Measurements from ENCODE around the gene PLG.
"Not testable (repeated sequence)": the region's sequence is repeated elsewhere in the genome, so short reads cannot be mapped to it uniquely, and the experiment has no call there.

PLG gene

DNA sequence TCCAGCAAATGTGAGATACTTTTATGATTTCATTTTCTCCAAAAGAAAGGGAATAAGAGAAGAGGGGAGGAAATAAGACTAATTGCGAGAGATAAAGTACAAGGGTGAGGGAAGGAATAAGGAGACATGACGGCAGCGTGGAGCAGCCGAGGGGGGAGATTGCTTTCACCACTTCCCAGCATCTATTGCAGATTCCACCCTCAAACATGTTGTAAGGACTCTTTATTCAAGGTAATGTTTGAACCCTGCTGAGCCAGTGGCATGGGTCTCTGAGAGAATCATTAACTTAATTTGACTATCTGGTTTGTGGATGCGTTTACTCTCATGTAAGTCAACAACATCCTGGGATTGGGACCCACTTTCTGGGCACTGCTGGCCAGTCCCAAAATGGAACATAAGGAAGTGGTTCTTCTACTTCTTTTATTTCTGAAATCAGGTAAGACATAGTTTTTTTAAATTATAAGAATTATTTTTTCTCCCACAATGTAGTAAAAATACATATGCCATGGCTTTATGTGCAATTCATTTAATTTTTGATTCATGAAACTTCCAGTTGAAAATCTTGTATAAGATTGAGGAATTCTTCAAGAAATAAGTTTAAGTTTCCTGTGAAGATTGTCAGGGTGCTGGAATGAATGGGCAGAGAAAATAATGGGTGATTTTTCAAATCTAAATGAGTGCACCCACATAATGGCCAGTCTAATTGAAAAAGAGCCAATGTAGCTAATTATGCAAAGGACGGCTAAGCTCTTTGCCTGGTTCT is at the start of gene PLG:
Gene PLG, plus strand, starts transcription at position 327 of the 763 bp plus-strand sequence. Its CDS starts 61 bp downstream, at position 388.
- not testable (repeated sequence) for H3K27ac ChIP-seq, H3K9me3 ChIP-seq, H3K27me3 ChIP-seq, H3K9ac ChIP-seq, H3K4me1 ChIP-seq, H3K4me2 ChIP-seq, H3K36me3 ChIP-seq, H3K4me3 ChIP-seq, H4K20me1 ChIP-seq

DNA sequence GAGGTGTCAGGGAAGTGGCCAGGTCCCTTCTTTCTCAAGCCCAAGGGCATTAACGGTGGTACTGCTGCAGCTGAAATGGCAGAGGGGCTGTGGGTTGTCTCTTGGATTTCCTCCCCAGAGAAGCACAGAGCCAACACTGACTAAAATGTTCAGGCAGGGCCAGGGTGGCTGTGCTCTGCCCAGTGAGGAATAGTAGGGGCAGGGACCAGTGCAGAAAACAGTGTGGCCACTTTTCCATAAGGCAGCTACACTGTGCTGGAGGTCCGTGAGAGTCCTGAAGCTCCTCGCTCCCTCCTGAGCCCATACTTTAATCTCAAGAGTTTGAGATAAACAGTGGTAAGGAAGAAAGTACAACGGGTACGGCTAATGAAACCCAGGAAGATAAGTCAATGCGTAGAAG is 42.5 kb upstream of the PLG start:
- Histone ChIP-seq H4K20me1 (no peaks in the 10 kb centered on the region), H3K4me3 (no peak overlapping the region), H3K4me2 (no peak overlapping the region), H3K27me3 (no peaks in the 10 kb centered on the region), H3K27ac (no peak overlapping the region), H3K9ac (no peak overlapping the region), H3K36me3 (no peaks in the 10 kb centered on the region), H3K9me3 (peaks cover 24% of the 10 kb centered on the region), H3K4me1 (no peaks in the 10 kb centered on the region)
- no peak for TF ChIP-seq Cebpa-rat (IDR thresholded peaks at IDR 0.05)

DNA sequence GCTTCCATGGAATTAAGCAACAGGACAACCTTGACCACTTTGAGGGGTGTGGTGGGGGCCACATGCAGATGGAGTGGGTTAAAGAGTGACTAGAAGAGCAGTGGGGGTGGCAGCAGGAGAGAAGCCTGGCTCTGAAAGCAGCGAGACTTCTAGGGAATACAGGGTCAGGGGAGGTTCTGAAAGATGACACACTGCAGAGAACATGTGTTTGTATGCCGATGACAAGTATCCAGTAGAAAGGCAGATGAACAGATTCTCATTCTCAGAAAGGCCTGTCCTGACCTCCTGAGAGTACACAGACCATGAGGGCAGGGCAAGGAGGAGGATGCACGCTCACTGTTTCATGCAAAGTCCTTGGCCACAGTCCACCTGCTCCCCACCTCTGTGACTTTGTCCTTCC is 40.8 kb upstream of the PLG start:
- Histone ChIP-seq H3K4me2 (no peak overlapping the region), H3K9me3 (peaks cover 24% of the 10 kb centered on the region), H3K27ac (no peak overlapping the region), H3K4me1 (no peaks in the 10 kb centered on the region), H3K9ac (no peak overlapping the region), H4K20me1 (no peaks in the 10 kb centered on the region), H3K36me3 (no peaks in the 10 kb centered on the region), H3K4me3 (no peak overlapping the region), H3K27me3 (no peaks in the 10 kb centered on the region)
- TF ChIP-seq Cebpa-rat (IDR thresholded peaks at IDR 0.05) = no peak

GRCh38 chr6:160662429-160662828 is 39.6 kb upstream of the PLG start:
- Histone ChIP-seq H3K4me2 (no peak overlapping the region), H3K4me3 (no peak overlapping the region), H3K4me1 (no peaks in the 10 kb centered on the region), H3K27ac (no peak overlapping the region), H3K9me3 (peaks cover 15% of the 10 kb centered on the region), H4K20me1 (no peaks in the 10 kb centered on the region), H3K36me3 (no peaks in the 10 kb centered on the region), H3K9ac (no peak overlapping the region), H3K27me3 (no peaks in the 10 kb centered on the region)
- no peak for TF ChIP-seq Cebpa-rat (IDR thresholded peaks at IDR 0.05)

DNA sequence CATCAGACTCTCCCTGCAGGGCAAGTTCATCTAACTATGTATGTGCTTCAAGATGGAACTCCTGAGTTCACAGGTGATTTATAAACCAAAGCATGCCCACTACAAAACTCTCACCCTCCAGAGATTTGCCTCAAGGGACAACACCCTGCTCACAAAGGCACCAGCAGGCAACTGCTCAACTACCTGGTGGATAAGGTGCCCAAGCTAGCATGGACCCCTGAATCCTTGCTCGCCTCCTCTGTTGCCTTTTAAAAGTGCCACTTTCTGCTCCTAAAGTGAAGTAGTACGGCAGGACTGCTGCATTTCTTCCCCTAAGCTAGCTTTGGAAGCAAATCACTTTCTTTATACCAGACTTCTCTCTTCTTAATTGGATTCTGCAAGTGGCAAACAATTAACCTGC is 39.2 kb upstream of the PLG start:
- no peaks in the 10 kb centered on the region for H3K27me3 ChIP-seq
- no peak overlapping the region for H3K9ac ChIP-seq
- H3K36me3 ChIP-seq = no peaks in the 10 kb centered on the region
- H4K20me1 ChIP-seq = no peaks in the 10 kb centered on the region
- H3K4me3 ChIP-seq = no peak overlapping the region
- H3K4me1 ChIP-seq = no peaks in the 10 kb centered on the region
- TF ChIP-seq Cebpa-rat (IDR thresholded peaks at IDR 0.05) = no peak
- no peak overlapping the region for H3K4me2 ChIP-seq
- H3K27ac ChIP-seq = no peak overlapping the region
- H3K9me3 ChIP-seq = peaks cover 11% of the 10 kb centered on the region

DNA sequence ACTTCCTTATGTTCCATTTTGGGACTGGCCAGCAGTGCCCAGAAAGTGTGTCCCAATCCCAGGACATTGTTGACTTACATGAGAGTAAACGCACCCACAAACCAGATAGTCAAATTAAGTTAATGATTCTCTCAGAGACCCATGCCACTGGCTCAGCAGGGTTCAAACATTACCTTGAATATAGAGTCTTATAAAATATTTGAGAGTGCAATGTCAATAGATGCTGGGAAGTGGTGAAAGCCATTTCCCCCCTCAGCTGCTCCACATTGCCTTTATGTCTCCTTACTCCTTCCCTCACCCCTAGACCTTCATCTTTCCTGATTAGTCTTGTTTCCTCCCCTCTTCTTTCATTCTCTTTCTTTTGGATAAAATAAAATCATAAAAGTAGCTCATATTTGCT is 37.8 kb upstream of the PLG start, which contains the start of gene LPA:
Gene LPA, minus strand, starts transcription at position 78 of the 400 bp plus-strand sequence. Its CDS starts 61 bp downstream, at position 17.
- not testable (repeated sequence) for H4K20me1 ChIP-seq, H3K9ac ChIP-seq, H3K4me1 ChIP-seq, H3K27ac ChIP-seq, H3K9me3 ChIP-seq, H3K4me2 ChIP-seq, H3K36me3 ChIP-seq, H3K27me3 ChIP-seq, H3K4me3 ChIP-seq

- no peak overlapping the region for H3K4me2 ChIP-seq
- TF ChIP-seq Cebpa-rat (IDR thresholded peaks at IDR 0.05) = no peak
- no peaks in the 10 kb centered on the region for H3K4me1 ChIP-seq
- no peaks in the 10 kb centered on the region for H3K36me3 ChIP-seq
- no peaks in the 10 kb centered on the region for H3K27me3 ChIP-seq
- peaks cover 7% of the 10 kb centered on the region; the same call in 1 of the 2 replicates for H3K9me3 ChIP-seq
- no peak overlapping the region for H3K9ac ChIP-seq
- no peaks in the 10 kb centered on the region for H4K20me1 ChIP-seq
- H3K27ac ChIP-seq = no peak overlapping the region
- H3K4me3 ChIP-seq = no peak overlapping the region
These were observed 34.2 kb upstream of the PLG start for GRCh38 chr6:160667639-160668481.

- H3K4me3 ChIP-seq = no peak overlapping the region
- no peaks in the 10 kb centered on the region for H3K36me3 ChIP-seq
- H3K27me3 ChIP-seq = no peaks in the 10 kb centered on the region
- H3K27ac ChIP-seq = no peak overlapping the region
- H3K4me1 ChIP-seq = no peaks in the 10 kb centered on the region
- no peak overlapping the region for H3K4me2 ChIP-seq
- no peak overlapping the region for H3K9ac ChIP-seq
- H3K9me3 ChIP-seq = peaks cover 7% of the 10 kb centered on the region; the same call in 1 of the 2 replicates
- H4K20me1 ChIP-seq = no peaks in the 10 kb centered on the region
- TF ChIP-seq Cebpa-rat (IDR thresholded peaks at IDR 0.05) = no peak
These were observed 33.5 kb upstream of the PLG start for GRCh38 chr6:160668589-160668988.

DNA sequence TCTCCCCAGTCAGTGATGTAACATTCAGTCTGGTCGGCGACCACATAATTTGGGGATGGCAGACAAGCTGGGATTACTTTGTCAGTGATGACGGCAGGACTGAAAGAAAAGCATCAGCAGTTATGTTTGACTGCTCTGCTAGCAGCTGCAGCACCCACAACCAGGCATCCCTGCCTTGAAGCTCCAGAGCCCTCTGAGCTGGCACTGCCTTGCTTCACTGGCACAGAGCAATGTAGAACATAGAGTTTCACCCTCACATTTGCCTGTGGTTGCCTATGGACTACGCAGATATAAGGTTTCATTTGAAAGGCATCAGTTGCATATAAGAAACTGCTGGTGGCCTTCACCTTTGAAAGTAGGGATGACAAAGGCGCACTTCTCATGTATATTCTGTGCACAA is 25.6 kb upstream of the PLG start:
- H4K20me1 ChIP-seq, H3K4me3 ChIP-seq, H3K27me3 ChIP-seq, H3K4me1 ChIP-seq, H3K4me2 ChIP-seq, H3K27ac ChIP-seq, H3K9ac ChIP-seq, H3K36me3 ChIP-seq: not testable (repeated sequence)
- H3K9me3 ChIP-seq = peaks cover 13% of the 10 kb centered on the region

GRCh38 chr6:160678230-160678629 is 23.8 kb upstream of the PLG start:
- H3K27me3 ChIP-seq = no peaks in the 10 kb centered on the region
- no peaks in the 10 kb centered on the region for H3K4me1 ChIP-seq
- H3K36me3 ChIP-seq = no peaks in the 10 kb centered on the region
- H3K27ac ChIP-seq = no peak overlapping the region
- H4K20me1 ChIP-seq = no peaks in the 10 kb centered on the region
- TF ChIP-seq Cebpa-rat (IDR thresholded peaks at IDR 0.05) = no peak
- H3K9me3 ChIP-seq = peaks cover 6% of the 10 kb centered on the region; the same call in 1 of the 2 replicates
- no peak overlapping the region for H3K4me3 ChIP-seq
- H3K9ac ChIP-seq = no peak overlapping the region
- H3K4me2 ChIP-seq = no peak overlapping the region
